Measurements from ENCODE around the gene BMPR2.
"Not testable (repeated sequence)": the region's sequence is repeated elsewhere in the genome, so short reads cannot be mapped to it uniquely, and the experiment has no call there.

BMPR2 gene

GRCh38 chr2:202455114-202455513 lies 79.0 kb downstream of the BMPR2 start:
- no peak for DNase-seq

- no peak for DNase-seq
Observed at GRCh38 chr2:202460119-202460518, 84.0 kb downstream of the BMPR2 start.

- no peak for DNase-seq
Observed at GRCh38 chr2:202479090-202479489, 103.0 kb downstream of the BMPR2 start.

- no peak for DNase-seq
Observed at GRCh38 chr2:202479610-202480009, 103.5 kb downstream of the BMPR2 start.

GRCh38 chr2:202486351-202486750 lies 110.2 kb downstream of the BMPR2 start:
- DNase-seq, result no peak

- no peak for DNase-seq
Observed at GRCh38 chr2:202488671-202489070, 112.5 kb downstream of the BMPR2 start.

- no peak for DNase-seq
Observed at GRCh38 chr2:202490479-202490878, 114.4 kb downstream of the BMPR2 start.

- no peak for DNase-seq
Observed at GRCh38 chr2:202491514-202491913, 115.4 kb downstream of the BMPR2 start.

- peak; percentile 22 for DNase-seq
Observed at GRCh38 chr2:202494300-202495229, 118.4 kb downstream of the BMPR2 start.

- no peak for DNase-seq
Observed at GRCh38 chr2:202495230-202495604, 119.1 kb downstream of the BMPR2 start.

- not testable (repeated sequence) for DNase-seq
Observed at GRCh38 chr2:202496835-202497472, 120.8 kb downstream of the BMPR2 start.

- DNase-seq, result not testable (repeated sequence)
Observed at GRCh38 chr2:202497473-202497866, 121.3 kb downstream of the BMPR2 start.

- not testable (repeated sequence) for DNase-seq
Observed at GRCh38 chr2:202499841-202500240, 123.7 kb downstream of the BMPR2 start.

GRCh38 chr2:202503276-202503675 lies 127.1 kb downstream of the BMPR2 start:
- not testable (repeated sequence) for DNase-seq

- DNase-seq, result no peak
Observed at GRCh38 chr2:202508686-202509085, 132.6 kb downstream of the BMPR2 start.

GRCh38 chr2:202510911-202511310 lies 134.8 kb downstream of the BMPR2 start:
- no peak for DNase-seq

GRCh38 chr2:202512176-202512575 lies 136.0 kb downstream of the BMPR2 start:
- no peak for DNase-seq

- no peak for DNase-seq
Observed at GRCh38 chr2:202514732-202515131, 138.6 kb downstream of the BMPR2 start.

- DNase-seq, result no peak
Observed at GRCh38 chr2:202519453-202519852, 143.3 kb downstream of the BMPR2 start.

GRCh38 chr2:202521470-202521869 lies 145.3 kb downstream of the BMPR2 start:
- no peak for DNase-seq

GRCh38 chr2:202529389-202529788 lies 153.3 kb downstream of the BMPR2 start:
- DNase-seq, result no peak

GRCh38 chr2:202530038-202530437 lies 153.9 kb downstream of the BMPR2 start:
- DNase-seq, result no peak

GRCh38 chr2:202535290-202535689 lies 159.2 kb downstream of the BMPR2 start:
- not testable (repeated sequence) for DNase-seq

GRCh38 chr2:202541137-202541536 lies 165.0 kb downstream of the BMPR2 start:
- DNase-seq, result no peak
